GM10248 (cell line): ENCODE data around the gene ADCY6.

Source experiments
- CTCF ChIA-PET: fragments of 300-600 bp; sonication (Branson Sonifier 250); formaldehyde crosslinking; extraction: SDS; loops from one replicate; lab custom pipeline; 2021; ENCODE audit warnings: antibody characterized with exemption; lab: Yijun Ruan, JAX
- POLR2A ChIA-PET: fragments of 350-650 bp; sonication (Branson Sonifier 250); formaldehyde crosslinking; extraction: SDS; loops from one replicate; lab custom pipeline; 2020; ENCODE audit warnings: antibody characterized with exemption; lab: Yijun Ruan, JAX
- DNase-seq: peaks from one replicate; pipeline ENCODE4 v3.0.0; 2012; ENCODE audit errors: extremely low spot score
- TF ChIP-seq, protein P1 (sequence below): IDR thresholded peaks from 2 replicates; pipeline ENCODE4 v1.5.1; 2012; ENCODE audit warnings: mild to moderate bottlenecking, low read depth; ENCODE audit errors: extremely low read depth, missing control alignments, control extremely low read depth

Gene ADCY6

DNA sequence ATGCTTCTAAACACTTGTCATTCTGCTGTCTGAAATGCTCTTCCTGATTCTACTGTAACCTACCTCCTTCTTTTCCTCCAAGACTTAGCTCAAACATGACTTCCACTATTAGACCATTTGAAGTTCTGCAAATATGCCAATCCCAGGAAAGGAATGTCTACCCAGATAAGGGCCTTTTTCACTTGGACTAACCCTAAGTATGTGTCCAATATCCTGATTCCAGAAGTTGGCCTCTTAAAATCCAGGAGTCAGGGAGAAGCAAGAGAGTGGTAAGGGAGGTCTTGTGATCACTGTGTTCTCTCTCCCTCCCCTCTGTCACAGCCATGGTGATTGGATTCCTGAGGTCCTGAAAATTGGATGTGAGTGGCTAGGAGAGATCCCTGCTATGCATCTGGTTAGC, 30.2 kb downstream of the ADCY6 start:
- DNase-seq, result no peak
- TF ChIP-seq, protein P1, sequence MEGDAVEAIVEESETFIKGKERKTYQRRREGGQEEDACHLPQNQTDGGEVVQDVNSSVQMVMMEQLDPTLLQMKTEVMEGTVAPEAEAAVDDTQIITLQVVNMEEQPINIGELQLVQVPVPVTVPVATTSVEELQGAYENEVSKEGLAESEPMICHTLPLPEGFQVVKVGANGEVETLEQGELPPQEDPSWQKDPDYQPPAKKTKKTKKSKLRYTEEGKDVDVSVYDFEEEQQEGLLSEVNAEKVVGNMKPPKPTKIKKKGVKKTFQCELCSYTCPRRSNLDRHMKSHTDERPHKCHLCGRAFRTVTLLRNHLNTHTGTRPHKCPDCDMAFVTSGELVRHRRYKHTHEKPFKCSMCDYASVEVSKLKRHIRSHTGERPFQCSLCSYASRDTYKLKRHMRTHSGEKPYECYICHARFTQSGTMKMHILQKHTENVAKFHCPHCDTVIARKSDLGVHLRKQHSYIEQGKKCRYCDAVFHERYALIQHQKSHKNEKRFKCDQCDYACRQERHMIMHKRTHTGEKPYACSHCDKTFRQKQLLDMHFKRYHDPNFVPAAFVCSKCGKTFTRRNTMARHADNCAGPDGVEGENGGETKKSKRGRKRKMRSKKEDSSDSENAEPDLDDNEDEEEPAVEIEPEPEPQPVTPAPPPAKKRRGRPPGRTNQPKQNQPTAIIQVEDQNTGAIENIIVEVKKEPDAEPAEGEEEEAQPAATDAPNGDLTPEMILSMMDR, result no peak
- POLR2A ChIA-PET, result no interaction called here
- CTCF ChIA-PET, result interaction anchor here (0.9 to 5.2 kb wide), 5 partner anchors 9 to 56 kb away, joined by 3 to 23 read pairs (median 4); no protein-coding TSS in a partner anchor

DNA sequence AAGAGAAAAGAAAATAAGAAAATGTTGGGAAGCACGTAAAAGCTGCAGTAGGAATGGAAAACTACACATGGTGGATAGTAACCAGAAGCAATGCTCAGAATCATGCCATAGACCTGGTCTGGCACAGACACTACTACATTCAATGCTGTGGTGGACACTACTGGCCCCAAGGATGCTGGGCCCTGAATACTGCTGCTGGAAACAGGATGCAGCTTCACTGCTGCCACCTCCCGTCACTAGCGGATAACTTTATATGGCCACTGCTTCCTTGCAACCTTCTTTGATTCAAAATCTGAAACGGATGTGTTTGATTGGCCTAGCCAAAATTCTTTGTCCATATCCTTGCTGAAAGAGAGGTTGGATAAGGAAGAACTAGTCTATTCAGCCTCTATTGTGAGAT, 30.7 kb downstream of the ADCY6 start:
- CTCF ChIA-PET, result interaction anchor here (0.9 to 5.2 kb wide), 5 partner anchors 9 to 57 kb away, joined by 3 to 23 read pairs (median 4); no protein-coding TSS in a partner anchor

DNA sequence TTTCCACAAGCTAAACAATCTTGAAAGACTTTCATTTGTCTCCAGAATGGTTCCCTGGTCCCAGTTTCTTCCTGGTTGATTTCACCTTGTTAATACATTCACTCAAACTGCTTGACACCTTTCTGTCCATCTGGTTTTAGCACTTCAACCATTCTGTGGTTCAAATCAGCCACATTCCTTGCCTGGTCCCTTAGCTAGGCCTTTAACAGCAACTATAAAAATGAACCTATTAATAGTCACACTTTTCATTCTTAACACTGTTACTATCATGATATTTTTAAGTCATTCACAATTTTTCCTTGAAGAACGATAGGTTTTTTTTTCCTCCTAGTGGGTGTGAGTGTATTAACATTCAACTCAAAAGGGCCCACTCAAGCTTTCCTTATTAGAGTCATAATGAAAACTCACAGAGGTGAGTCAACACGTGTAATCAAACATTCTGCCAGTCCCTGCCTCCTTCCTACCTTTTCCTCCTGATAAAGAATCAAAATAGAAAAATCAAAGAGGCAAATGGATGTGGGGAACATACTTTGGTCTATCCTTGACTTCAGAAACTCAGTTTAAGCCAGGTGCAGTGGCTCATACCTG, 38.0 kb downstream of the ADCY6 start:
- no peak for DNase-seq
- ChIA-PET CTCF (interaction anchor here (0.8 to 11.3 kb wide), 6 partner anchors 15 to 237 kb away, joined by 3 to 236 read pairs (median 3); no protein-coding TSS in a partner anchor), POLR2A (no interaction called here)
- TF ChIP-seq, protein P1, result no peak

More for the DNA sequence above, 30.7 kb downstream of the ADCY6 start:
- TF ChIP-seq, protein P1, result no peak
- no peak for DNase-seq
- POLR2A ChIA-PET, result no interaction called here

DNA sequence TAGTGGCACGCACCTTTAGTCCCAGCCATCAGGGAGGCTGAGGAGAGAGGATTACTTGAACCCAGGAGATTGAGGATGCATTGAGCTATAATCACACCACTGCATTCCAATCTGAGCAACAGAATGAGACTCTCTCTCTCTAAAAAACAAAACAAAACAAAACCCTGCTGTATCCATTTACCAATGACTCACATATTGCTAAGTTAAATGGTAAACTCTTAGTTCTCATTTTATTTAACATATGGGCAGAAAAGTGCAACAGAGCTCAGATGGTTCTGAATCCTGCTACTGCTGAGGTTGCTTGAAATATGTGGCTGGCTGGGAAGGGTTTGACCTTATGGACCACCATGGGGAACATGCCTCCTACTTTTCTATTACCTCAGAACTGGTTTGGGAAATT, 38.7 kb downstream of the ADCY6 start:
- DNase-seq, result no peak
- CTCF ChIA-PET, result interaction anchor here (0.8 to 11.3 kb wide), 6 partner anchors 15 to 238 kb away, joined by 3 to 236 read pairs (median 3); no protein-coding TSS in a partner anchor
- POLR2A ChIA-PET, result no interaction called here
- TF ChIP-seq, protein P1, result no peak

DNA sequence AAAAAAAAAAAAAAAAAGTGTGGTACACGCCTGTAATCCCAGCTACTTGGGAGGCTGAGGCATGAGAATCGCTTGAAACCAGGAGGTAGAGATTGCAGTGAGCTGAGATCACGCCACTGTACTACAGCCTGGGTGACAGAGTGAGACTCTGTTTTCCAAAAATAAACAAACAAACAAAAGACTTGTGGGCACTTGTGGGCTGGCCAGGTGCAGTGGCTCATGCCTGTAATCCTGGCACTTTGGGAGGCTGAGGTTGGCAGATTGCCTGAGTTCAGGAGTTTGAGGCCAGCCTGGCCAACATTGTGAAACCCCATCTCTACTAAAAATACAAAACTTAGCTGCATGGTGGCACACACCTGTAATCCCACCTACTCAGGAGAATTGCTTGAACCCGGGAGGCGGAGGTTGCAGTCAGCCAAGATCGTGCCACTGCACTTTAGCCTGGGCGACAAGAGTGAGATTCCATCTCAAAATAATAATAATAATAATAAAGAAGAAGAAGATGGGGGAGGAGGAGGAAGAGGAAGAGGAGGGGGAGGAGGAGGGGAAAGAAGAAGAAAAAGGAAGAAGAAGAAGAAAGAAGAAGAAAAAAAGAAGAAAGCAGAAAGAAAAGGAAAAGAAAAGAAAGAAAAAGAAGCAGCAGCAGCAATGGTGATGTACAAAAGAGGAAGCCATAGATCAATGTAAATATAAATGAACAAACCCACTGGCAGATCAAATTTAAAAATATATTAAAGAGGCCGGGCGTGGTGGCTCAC, 44.5 kb downstream of the ADCY6 start:
- DNase-seq, result no peak
- ChIA-PET CTCF (interaction anchor here (0.7 to 11.3 kb wide), 4 partner anchors 8 to 70 kb away, joined by 3 to 236 read pairs (median 5); no protein-coding TSS in a partner anchor), POLR2A (no interaction called here)
- TF ChIP-seq, protein P1, result no peak

DNA sequence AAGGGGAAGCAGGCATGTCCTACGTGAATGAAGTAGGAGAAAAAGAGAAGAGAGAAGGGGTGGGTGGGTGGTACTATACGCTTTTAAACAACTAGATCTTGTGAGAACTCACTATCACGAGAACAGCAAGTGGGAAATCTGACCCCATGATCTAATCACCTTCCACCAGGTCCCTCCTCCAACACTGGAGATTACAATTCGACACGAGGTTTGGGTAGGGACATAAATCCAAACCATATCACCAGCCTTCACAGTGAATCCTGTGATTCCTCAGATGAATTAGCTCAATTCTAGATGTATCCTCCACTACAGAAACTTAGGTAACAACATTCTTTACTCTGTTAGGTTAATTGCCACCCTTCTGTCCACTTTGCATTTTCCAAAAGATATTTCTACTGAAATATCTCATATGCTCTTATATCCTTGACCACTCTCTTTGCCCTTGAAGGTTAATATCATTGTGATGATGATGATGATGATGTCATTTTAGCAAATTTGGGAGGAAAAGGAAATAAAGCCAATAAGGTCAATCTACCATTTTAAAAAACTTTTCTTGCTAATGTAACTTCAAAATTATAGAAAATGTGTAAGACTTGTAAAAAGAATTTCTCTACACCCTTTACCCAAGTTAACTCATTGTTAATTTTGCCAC, 49.1 kb downstream of the ADCY6 start:
- TF ChIP-seq, protein P1, result no peak
- DNase-seq, result no peak
- CTCF ChIA-PET, result interaction anchor here (5.8 kb wide), 1 partner anchor 13 kb away, joined by 26 read pairs; no protein-coding TSS in a partner anchor
- POLR2A ChIA-PET, result no interaction called here
